Measurements from ENCODE around the gene TAS2R50.

The TAS2R50 gene

DNA sequence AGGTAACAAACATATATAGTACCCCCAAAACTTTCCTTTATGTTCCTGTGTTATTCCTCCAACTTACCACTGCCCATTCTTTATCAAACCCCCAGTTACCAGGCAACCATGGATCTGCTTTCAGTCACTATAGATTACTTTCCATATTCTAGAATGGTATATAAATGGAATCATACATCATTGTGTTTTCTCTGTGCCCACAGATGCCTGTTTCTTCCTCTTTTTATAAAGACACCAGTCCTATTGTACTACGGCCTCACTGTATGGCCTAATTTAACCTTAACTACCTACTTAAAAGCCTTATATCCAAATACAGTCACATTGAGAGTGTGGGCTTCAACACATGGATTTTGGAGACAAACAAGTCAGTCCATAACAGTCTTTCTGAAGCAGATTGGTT lies 50.2 kb downstream of the TAS2R50 start:
- no peak for DNase-seq (ENCODE audit: insufficient read length, low spot score)
- TF ChIP-seq PAX5 (IDR thresholded peaks at IDR 0.05; ENCODE audit: insufficient read depth, low read length, severe bottlenecking) (no peak), TAF1 (IDR thresholded peaks at IDR 0.05; ENCODE audit: low read depth, low read length) (no peak), SPI1 (IDR thresholded peaks at IDR 0.05; ENCODE audit: low read depth, low read length) (no peak), POLR2A (IDR thresholded peaks at IDR 0.05; ENCODE audit: low read depth, low read length) (no peak), POU2F2 (IDR thresholded peaks at IDR 0.05; ENCODE audit: low read depth, low read length) (no peak), POLR2AphosphoS5 (IDR thresholded peaks at IDR 0.05; ENCODE audit: low read depth, low read length) (no peak)
- no peak for FAIRE-seq

Data from GM12891 (cell line).